ENCODE results near the gene RGL2. TPM values are rescaled to one million over a fixed set of nuclear protein-coding genes. Genes with fewer than 3 reads are reported as not detected.

The RGL2 gene
- total RNA-seq, 4 donors from 2014 or later, result 79.7 to 95.3 (median 84.4) TPM

DNA sequence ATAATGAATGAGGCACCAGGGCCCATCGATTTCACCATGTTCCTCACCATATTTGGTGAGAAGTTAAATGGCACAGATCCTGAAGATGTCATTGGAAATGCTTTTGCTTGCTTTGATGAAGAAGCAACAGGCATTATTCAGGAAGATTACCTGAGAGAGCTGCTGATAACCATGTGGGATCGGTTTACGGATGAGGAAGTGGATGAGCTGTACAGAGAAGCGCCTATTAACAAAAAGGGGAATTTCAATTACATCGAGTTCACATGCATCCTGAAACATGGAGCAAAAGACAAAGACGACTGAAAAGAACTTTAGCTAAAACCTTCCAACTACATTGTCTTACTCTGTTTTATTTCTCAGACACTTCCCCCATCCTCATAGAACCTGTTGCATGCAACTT, 40.5 kb upstream of the RGL2 start:
- TF ChIP-seq CTCF (IDR thresholded peaks at IDR 0.05), result no peak
- no peak for TF ChIP-seq POLR2A (IDR thresholded peaks at IDR 0.05)
- 90% methylated on average over 6 of the region's 6 CpGs for WGBS, 2 donors
- intact Hi-C loops (cut with DNase I; ENCODE audit: low total_unique reads), result no loop called here
- H3K4me3 ChIP-seq (ENCODE audit: low read depth, poor library complexity, severe bottlenecking), result no peak overlapping the region
- DNase-seq (ENCODE audit: low spot score in 2 of 2), result no peak

GRCh38 chr6:33336495-33336894, 37.8 kb upstream of the RGL2 start:
- 92 to 94% methylated on average over 3 of the region's 3 CpGs for WGBS, 2 donors
- intact Hi-C loops (cut with DNase I; ENCODE audit: low total_unique reads), result no loop called here

DNA sequence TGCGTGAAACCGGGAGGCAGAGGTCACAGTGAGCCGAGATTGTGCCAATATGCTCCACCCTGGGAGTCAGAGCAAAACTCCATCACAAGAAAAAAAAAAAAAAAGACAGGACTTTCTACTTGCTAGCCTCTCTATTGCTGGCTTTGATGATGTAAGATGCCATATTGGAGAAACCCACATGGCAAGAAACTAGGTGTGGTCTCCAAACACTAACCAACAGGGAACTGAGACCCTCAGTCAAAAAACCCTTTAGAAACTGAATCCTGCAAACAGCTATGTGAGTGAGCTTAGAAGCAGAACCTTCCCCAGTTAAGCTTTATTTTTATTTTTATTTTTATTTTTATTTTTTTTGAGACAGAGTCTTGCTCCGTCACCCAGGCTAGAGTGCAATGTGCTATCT, 37.2 kb upstream of the RGL2 start:
- intact Hi-C loops (cut with DNase I; ENCODE audit: low total_unique reads), result no loop called here
- no peak for DNase-seq (ENCODE audit: low spot score in 2 of 2)
- TF ChIP-seq CTCF (IDR thresholded peaks at IDR 0.05) (no peak), POLR2A (IDR thresholded peaks at IDR 0.05) (no peak)
- 67 to 68% methylated on average over 4 of the region's 4 CpGs for WGBS, 2 donors
- H3K4me3 ChIP-seq (ENCODE audit: low read depth, poor library complexity, severe bottlenecking), result no peak overlapping the region

More at GRCh38 chr6:33336495-33336894, 37.8 kb upstream of the RGL2 start:
- TF ChIP-seq POLR2A (IDR thresholded peaks at IDR 0.05), result no peak
- no peak for TF ChIP-seq CTCF (IDR thresholded peaks at IDR 0.05)
- H3K4me3 ChIP-seq (ENCODE audit: low read depth, poor library complexity, severe bottlenecking), result no peak overlapping the region
- no peak for DNase-seq (ENCODE audit: low spot score in 2 of 2)

GRCh38 chr6:33333666-33334065, 34.9 kb upstream of the RGL2 start:
- WGBS, 2 donors, result 92 to 94% methylated on average over 4 of the region's 4 CpGs
- intact Hi-C loops (cut with DNase I; ENCODE audit: low total_unique reads), result no loop called here
- no peak for DNase-seq (ENCODE audit: low spot score in 2 of 2)
- no peak for TF ChIP-seq CTCF (IDR thresholded peaks at IDR 0.05)
- TF ChIP-seq POLR2A (IDR thresholded peaks at IDR 0.05), result no peak
- no peak overlapping the region for H3K4me3 ChIP-seq (ENCODE audit: low read depth, poor library complexity, severe bottlenecking)

- TF ChIP-seq POLR2A (IDR thresholded peaks at IDR 0.05) (no peak), CTCF (IDR thresholded peaks at IDR 0.05) (no peak)
- 85 to 89% methylated on average over 10 of the region's 10 CpGs for WGBS, 2 donors
- no peak for DNase-seq (ENCODE audit: low spot score in 2 of 2)
Measured at GRCh38 chr6:33330736-33331135, 32.0 kb upstream of the RGL2 start.

DNA sequence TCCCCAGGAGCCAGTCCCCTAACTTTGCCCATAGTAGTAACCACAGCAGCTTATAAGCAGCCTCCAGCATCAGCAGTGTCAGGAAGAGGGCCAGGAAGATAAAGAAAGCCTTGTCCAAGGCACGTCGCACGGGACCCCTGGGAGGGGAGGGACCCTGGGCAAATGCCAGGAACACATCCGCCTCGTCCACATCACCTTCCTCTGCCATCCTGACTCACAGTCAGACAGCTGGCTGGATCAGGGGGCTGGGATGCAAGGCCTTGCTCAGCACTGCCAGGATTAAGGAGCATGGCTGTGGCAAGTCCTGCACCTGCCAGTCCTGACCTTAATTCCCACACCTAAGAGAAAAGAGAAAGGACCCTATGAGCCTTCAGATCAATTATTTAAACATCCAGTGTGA, 30.3 kb upstream of the RGL2 start:
- 36 to 56% methylated on average over 5 of the region's 5 CpGs for WGBS, 2 donors
- H3K4me3 ChIP-seq (ENCODE audit: low read depth, poor library complexity, severe bottlenecking), result no peak overlapping the region
- intact Hi-C loops (cut with DNase I; ENCODE audit: low total_unique reads), result no loop called here

More at GRCh38 chr6:33330736-33331135, 32.0 kb upstream of the RGL2 start:
- intact Hi-C loops (cut with DNase I; ENCODE audit: low total_unique reads), result no loop called here
- H3K4me3 ChIP-seq (ENCODE audit: low read depth, poor library complexity, severe bottlenecking), result no peak overlapping the region

More for the DNA sequence above, 30.3 kb upstream of the RGL2 start:
- TF ChIP-seq CTCF (IDR thresholded peaks at IDR 0.05) (no peak), POLR2A (IDR thresholded peaks at IDR 0.05) (no peak)
- no peak for DNase-seq (ENCODE audit: low spot score in 2 of 2)

All from lower leg skin (tissue), 4 donors.